Astrocyte of the spinal cord (primary cell): ENCODE data around the gene ALDH2.
A peak's percentile ranks its signal among the peaks of the same experiment; 100 is the strongest.
"Not testable (repeated sequence)": the region's sequence is repeated elsewhere in the genome, so short reads cannot be mapped to it uniquely, and the experiment has no call there.

Experiments used
- DNase-seq: peaks from one replicate; pipeline ENCODE4 v3.0.0; 2011; ENCODE audit warnings: low read depth, low spot score
- H3K4me3 ChIP-seq: 2 replicates; pipeline ENCODE4 v1.5.1; 2011; ENCODE audit warnings: low read depth, mild to moderate bottlenecking, low read length, moderate library complexity
- CTCF ChIP-seq: IDR thresholded peaks from 2 replicates; pipeline ENCODE4 v1.5.1; 2012; ENCODE audit warnings: low read depth, mild to moderate bottlenecking, low read length, inconsistent platforms
- in situ Hi-C: cut with HindIII; loops from 2 replicates; pipeline ENCODE4 v1.10.0; 2017; ENCODE audit warnings: low sequenced_read_pairs

ALDH2 gene

GRCh38 chr12:111766608-111767361 lies at the start of gene ALDH2:
Gene ALDH2, plus strand, starts transcription at chr12:111766933. Its CDS starts 50 bp downstream, at chr12:111766983.
- TF ChIP-seq CTCF: no peak
- peak within 1 kb of the TSS; percentile 66 for H3K4me3 ChIP-seq
- in situ Hi-C loops: no loop called here
- DNase-seq: peak; percentile 56

DNA sequence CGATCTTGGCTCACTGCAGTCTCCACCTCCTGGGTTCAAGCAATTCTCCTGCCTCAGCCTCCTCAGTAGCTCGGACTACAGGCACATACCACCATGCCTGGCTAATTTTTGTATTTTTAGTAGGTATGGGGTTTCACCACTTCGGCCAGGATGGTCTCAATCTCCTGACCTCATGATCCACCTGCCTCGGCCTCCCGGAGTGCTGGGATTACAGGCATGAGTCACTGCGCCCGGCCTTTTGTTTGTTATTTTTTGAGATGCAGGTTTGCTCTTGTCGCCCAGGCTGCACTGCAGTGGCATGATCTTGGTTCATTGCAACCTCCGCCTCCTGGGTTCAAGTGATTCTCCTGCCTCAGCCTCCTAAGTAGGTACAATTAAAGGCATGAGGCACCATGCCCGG lies 47.4 kb upstream of the ALDH2 start:
- DNase-seq, H3K4me3 ChIP-seq, in situ Hi-C loops: not testable (repeated sequence)

- no peak for TF ChIP-seq CTCF
- H3K4me3 ChIP-seq: no peak overlapping the region
- DNase-seq: no peak
- in situ Hi-C loops: no loop called here
Measured at GRCh38 chr12:111720457-111720856, 46.3 kb upstream of the ALDH2 start.

DNA sequence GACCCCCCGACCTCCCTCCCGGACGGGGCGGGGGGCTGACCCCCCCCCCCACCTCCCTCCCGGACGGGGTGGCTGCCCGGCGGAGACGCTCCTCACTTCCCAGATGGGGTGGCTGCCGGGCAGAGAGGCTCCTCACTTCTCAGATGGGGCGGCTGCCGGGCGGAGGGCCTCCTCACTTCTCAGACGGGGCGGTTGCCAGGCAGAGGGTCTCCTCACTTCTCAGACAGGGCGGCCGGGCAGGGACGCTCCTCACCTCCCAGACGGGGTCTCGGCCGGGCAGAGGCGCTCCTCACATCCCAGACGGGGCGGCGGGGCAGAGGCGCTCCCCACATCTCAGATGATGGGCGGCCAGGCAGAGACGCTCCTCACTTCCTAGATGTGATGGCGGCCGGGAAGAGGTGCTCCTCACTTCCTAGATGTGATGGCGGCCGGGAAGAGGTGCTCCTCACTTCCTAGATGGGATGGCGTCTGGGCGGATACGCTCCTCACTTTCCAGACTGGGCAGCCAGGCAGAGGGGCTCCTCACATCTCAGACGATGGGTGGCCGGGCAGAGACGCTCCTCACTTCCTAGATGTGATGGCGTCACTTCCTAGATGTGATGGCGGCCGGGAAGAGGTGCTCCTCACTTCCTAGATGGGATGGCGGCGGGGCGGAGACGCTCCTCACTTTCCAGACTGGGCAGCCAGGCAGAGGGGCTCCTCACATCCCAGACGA lies 42.9 kb upstream of the ALDH2 start:
- DNase-seq, H3K4me3 ChIP-seq, in situ Hi-C loops: not testable (repeated sequence)

GRCh38 chr12:111728795-111729194 lies 37.9 kb upstream of the ALDH2 start:
- in situ Hi-C loops: no loop called here
- H3K4me3 ChIP-seq: no peak overlapping the region
- no peak for TF ChIP-seq CTCF
- no peak for DNase-seq

- TF ChIP-seq CTCF: no peak
- no peak for DNase-seq
Measured at GRCh38 chr12:111730420-111730819, 36.3 kb upstream of the ALDH2 start.

GRCh38 chr12:111732786-111733185 lies 33.9 kb upstream of the ALDH2 start:
- no peak for DNase-seq
- in situ Hi-C loops: no loop called here
- no peak overlapping the region for H3K4me3 ChIP-seq
- TF ChIP-seq CTCF: no peak

More at GRCh38 chr12:111730420-111730819, 36.3 kb upstream of the ALDH2 start:
- in situ Hi-C loops: no loop called here
- no peak overlapping the region for H3K4me3 ChIP-seq
